T-helper 1 cell treated with Interleukin-12 subunit alpha and Interleukin-12 subunit beta and Interleukin-4 antibody, amounts not matched to agents 30 ng/mL and 1 ng/mL, for 36 hours (primary cell): Measurements from ENCODE around the gene CFAP221. TPM values are rescaled to one million over a fixed set of nuclear protein-coding genes. Genes with fewer than 3 reads are reported as not detected.

Experiments used
- intact Hi-C: fragments of 100-400 bp; cut with micrococcal nuclease; formaldehyde crosslinking; loops from one replicate; pipeline ENCODE4 v1.15.1; 2024
- total RNA-seq: library from RNA; stranded (reverse); gene quantifications from 2 replicates; pipeline ENCODE4 v1.2.3, GENCODE V29; 2022

Gene CFAP221
- total RNA-seq, 1 donor from 2014 or later = not detected

GRCh38 chr2:119536211-119536610, 8.0 kb upstream of the CFAP221 start:
- intact Hi-C loops = no loop called here

DNA sequence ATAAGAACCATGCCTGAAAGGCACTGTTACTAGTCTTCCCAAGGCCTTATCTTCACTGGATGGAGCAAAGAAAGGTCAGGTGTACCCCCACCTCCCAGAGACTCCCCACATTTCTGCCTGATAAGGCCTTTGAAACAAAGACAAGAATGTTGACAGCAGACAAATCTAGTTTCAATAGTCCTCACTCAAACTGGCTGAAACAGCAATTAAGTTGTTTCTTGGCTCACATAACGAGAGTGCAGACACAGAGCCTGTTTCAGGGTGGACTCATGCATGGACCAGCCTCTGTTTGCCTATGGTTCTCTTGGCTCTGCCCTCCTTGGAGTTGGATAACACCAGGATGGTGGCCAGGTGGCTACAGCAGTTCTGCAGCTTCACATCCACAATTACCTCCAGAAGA, 7.5 kb upstream of the CFAP221 start:
- intact Hi-C loops = no loop called here

GRCh38 chr2:119537792-119538191, 6.5 kb upstream of the CFAP221 start:
- intact Hi-C loops = no loop called here

DNA sequence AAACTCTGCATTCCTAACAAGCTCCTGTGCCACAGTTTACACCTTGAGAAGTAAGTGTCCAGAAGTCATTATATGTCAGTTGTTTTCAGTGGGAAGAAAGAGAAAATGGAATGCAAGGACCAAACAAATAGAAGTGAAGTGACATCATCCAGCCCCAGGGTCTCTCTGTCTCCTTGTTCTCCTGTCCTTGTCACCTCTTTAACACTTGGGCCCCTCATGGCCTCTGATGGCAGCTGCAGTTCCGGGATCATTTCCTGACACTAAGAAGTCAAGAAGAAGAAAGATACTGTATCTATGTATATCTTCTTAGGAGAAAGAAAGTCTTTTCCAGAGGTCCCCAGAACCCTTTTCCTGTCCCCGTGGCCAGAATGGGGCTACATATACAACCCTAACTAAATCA, 2.8 kb upstream of the CFAP221 start:
- intact Hi-C loops = no loop called here

- intact Hi-C loops = no loop called here
Measured at GRCh38 chr2:119544939-119545475, 758 bp downstream of the CFAP221 start.

DNA sequence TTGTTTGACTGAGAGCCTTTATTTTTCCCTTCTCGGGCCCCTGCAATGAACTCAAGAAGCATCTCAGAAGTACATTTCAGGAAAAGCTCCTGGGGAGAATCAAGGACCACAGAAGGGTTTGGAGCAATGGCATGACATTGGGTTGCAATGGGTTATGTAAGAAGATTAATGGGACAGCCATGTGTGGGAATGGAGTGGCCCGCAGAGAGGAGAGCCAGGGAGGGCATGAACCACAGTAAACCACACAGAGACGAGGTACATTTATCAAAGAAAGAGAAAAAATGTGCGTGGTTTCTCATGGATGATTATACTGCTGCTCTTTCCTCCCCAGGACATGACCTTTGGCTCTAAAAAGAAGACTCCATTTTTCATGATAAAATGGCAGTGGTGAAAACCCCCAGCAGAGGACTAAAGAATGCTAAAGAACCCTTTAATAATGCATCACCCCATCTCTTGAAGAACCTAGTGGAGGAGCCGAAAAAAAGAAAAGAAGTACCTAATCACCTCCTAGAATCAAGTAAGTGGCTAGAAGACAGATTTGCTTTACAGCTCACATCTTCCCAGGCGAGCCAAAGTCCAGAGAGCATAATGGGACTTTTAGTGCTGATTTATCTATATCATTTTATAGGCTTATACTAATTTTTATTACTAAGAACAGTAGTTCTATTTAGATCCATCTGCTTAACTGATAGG, 1.7 kb downstream of the CFAP221 start:
- intact Hi-C loops = no loop called here

- intact Hi-C loops = no loop called here
Measured at GRCh38 chr2:119546447-119546767, 2.2 kb downstream of the CFAP221 start.

GRCh38 chr2:119548516-119549120, 4.4 kb downstream of the CFAP221 start:
- intact Hi-C loops = no loop called here

DNA sequence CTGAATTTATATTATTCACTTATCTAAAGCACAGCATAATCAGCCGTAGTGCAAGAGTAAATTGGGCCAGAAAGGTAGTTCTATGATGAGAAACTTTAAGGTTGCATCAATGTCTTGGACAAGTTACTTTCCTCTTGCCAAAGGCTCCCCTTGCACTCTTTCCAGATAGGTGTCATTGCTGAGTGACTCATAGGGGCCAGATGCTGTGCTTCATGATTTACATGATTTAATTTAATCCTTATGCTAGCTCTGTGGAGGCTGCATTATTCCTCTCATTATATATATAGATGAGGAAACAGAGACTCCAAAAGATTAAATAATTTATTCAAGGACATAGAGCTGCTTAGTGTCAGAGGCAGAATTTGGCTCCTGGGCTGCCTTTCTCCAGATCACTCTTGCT, 5.0 kb downstream of the CFAP221 start:
- intact Hi-C loops = no loop called here

- intact Hi-C loops = no loop called here
Measured at GRCh38 chr2:119550346-119550745, 6.1 kb downstream of the CFAP221 start.

- intact Hi-C loops = no loop called here
Measured at GRCh38 chr2:119550856-119551255, 6.6 kb downstream of the CFAP221 start.

DNA sequence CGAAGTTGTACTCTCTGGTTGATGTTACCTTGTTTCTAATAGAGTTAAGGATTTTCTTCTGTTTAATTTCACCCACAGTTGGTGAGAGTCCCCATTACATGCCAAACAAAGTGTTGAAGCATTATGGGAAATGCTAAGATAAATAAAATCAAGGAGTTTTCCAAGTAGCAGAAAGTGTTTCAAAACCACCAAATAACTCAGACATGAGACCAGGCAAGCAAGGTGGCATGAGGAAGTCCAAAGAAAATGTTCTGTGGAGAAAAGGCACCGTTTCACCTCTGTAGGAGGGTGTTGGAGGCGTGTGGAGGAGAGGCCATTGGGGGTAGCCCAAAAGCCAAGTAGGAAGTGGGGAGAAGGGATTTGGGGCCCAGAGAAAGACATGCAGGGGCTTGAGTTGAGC, 8.7 kb downstream of the CFAP221 start:
- intact Hi-C loops = no loop called here

DNA sequence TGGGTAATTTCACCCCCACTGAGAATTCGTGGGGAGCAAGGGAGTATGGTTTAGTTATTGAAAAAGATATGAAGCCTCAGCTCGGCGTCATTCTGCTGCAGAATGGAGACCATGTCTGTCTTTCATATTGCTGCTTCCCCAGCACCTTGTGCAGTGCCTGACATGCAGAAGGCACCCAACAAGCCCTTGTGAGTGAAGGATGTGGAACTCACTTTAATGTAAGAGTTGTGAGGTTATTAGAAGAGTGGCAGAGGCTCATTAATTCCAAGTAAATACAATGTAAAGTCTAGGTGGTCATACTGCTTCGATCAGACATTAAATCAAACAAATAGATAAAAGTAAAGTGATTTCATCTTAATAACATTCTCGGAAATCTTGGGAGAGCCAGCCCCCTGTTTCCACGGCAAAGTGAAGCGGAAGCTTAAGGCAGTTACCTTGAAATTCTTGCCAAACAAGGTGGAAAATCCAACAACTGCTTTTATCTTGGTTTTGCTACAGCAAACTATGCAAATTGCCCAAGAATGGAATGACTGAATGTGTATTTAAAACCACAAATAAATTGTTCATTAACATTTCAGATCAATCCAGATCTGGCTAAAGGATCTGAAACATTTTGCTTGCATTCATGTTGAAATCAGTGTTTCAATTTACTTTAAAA, 9.6 kb downstream of the CFAP221 start:
- intact Hi-C loops = no loop called here

DNA sequence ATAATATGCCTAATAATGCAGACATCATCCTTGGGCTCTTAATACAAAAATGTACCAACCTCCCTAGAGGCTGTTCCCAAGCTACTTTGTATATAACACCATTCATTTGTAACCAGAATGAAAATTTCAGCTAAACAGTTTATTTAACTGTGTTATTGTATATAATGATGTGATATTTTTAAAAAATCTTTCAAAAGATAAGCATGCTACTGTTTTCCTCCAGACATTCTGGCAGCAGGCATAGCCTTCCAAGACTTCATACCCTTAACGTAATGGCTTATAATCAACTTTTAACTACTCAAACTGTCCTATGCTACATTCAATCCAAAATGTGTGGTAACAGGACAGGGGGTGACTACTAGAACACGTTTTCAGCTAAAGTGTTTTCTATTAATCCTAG, 21.2 kb downstream of the CFAP221 start:
- intact Hi-C loops = no loop called here

DNA sequence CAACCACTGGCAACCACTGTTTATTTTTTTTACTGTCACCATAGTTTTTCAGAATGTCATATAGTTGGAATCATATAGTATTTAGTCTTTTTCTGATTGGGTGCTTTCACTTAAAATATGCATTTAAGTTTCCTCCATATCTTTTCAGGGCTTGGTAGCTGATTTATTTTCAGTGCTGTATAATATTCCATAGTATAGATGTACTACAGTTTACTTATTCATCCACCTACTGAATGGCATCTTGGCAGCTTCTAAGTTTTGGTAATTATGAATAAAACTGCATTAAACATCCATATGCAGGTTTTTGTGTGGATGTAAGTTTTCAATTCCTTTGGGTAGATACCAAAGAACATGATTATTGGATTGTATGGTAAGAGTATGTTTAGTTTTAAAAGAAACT, 23.0 kb downstream of the CFAP221 start:
- intact Hi-C loops = no loop called here

DNA sequence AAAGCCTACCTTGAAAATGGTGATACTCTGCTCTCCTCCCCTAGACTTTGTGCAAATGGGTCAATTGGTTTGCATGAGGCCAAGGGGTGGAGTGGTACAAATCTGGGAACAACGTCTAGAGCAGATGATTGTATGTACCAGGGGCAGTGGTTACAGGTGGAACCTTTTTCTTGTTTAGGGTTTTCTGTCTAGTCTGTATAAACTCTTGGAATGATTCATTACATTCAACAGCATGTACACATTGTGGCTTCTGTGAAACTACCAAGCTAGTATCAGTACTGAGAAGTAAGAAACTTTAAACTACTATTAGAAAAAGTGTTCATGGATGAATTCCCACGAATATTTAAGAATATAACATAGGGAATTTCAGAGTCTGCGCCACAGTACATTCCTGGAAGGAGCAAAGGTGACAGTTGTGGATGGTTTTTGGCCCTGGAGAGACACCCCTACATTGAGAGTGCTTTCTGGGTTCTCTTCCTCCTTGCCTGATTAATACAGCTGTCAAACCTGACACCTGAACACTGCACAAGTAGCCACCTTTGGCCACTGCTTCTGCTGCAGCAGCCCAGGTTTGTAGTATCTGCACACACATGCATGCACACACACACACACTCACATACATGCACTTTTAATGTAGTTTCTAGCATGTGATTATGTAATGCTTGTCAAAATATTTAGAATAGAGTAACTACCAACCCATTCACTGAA, 30.0 kb downstream of the CFAP221 start:
- intact Hi-C loops = no loop called here

DNA sequence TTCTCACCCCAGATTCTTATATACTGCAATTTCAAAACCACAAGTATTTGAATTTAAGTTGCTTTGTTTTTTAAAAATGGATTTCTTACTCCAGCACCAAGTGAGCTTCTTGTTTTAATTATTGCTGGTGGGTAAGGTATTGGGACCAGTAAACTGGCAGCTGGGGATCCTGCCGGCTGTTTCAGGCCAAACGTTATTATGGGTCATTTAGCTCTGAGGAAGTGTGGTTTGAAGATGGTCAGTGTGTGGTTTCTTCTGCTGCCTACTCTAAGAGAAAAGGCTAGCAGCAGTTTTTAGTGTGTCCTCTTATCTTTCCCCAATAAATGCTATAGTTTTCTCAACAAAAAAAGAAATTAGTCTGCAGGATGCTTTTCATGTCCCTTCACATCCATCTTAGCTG, 30.6 kb downstream of the CFAP221 start:
- intact Hi-C loops = no loop called here

DNA sequence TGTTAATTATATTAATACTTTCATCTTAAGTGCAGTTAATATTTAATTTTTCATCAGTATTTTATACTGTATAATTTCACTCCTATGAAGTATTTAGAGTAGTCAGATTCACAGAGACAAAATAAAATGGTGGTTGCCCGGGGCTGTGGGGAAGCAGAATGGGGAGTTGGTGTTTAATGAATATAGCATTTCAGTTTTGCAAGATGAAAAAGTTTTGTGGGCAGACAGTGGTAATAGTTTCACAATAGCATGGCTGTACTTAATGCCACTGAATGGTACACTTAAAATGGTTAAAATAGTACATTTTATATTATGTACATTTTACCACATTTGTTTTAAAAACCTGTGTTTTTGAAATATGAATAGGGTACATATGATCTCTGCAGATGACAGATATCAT, 31.2 kb downstream of the CFAP221 start:
- intact Hi-C loops = no loop called here

GRCh38 chr2:119579424-119580295, 35.4 kb downstream of the CFAP221 start:
- intact Hi-C loops = no loop called here

DNA sequence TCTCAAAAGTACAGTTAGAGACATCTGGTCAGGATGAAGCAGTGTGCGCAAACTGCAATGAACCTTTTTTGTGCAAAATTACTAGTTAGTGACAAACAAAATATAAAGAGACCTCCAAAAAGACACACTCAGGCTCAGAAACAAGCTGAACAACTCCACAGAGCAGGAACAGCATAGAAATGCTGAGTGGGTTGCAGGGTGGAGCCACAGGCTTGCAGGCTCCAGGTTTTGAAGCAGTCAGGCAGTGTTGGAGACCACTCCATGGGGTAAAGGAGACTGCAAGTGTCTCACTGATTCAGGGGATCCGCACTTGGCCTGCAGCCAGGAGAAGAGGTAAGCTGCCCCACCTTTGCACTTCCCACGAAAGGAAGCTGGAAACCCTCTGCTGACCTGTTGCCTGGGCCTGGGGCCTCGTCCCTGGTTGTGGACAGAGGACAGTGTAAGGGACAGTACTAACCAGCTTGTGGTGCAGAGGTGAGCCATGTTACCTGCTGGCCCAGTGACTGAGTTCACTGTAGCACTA, 36.4 kb downstream of the CFAP221 start:
- intact Hi-C loops = no loop called here

- intact Hi-C loops = no loop called here
Measured at GRCh38 chr2:119583291-119583690, 39.0 kb downstream of the CFAP221 start.
